GM18517 (cell line): ENCODE results near the gene SNRNP35.
A peak's percentile ranks its signal among the peaks of the same experiment; 100 is the strongest.
"Not testable (repeated sequence)": the region's sequence is repeated elsewhere in the genome, so short reads cannot be mapped to it uniquely, and the experiment has no call there.

Experiments
- ATAC-seq: cut with Tn5 transposase; IDR thresholded peaks from one replicate; pipeline ENCODE4 v1.9.1; 2021; ENCODE audit warnings: mild to moderate bottlenecking, moderate library complexity; ENCODE audit not compliant: unreplicated experiment

The SNRNP35 gene, protein sequence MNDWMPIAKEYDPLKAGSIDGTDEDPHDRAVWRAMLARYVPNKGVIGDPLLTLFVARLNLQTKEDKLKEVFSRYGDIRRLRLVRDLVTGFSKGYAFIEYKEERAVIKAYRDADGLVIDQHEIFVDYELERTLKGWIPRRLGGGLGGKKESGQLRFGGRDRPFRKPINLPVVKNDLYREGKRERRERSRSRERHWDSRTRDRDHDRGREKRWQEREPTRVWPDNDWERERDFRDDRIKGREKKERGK

DNA sequence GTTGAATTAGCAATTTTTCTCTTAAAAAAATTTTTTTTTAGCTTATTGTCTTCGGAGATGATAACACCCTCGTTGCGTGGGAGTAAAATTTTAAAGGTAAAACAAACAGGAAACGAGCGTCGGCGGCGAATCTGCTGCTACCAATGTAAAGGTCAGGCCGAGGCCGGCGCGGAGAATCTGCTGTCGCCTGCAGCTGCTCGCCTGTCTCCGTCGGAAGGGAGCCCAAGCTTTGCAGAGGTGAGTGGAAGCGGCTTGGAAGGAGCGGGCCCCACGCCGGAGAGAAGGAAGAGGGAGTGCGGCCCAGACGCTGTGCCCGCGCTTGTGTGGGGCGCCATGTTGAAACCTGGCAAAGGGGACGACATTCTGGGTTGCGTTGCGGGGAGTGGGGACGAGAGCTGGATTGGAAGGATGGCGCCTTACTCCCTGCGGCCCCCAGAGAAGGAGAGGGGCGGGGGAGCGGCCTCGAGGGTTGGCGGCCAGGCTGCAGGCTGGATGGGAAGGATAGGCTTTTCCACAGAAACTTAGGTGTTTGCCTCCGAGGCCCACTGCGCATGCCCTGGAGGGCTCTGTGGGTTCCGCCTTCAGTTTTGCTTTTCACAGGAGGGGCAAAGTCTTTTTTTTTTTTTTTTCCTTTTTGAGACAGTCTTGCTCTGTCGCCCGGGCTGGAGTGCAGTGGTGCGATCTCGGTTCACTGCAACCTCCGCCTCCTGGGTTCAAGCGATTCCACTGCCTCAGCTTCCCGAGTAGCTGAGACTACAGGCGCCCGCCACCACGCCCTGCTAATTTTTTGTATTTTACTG, at the start of gene SNRNP35:
Gene SNRNP35, plus strand, starts transcription at position 160 of the 800 bp plus-strand sequence. CDS start 7,402 bp downstream, outside the sequence.
- peak; percentile 64 for ATAC-seq

- not testable (repeated sequence) for ATAC-seq
Observed at GRCh38 chr12:123408619-123409018, 49.3 kb upstream of the SNRNP35 start.

GRCh38 chr12:123409284-123410040, 48.5 kb upstream of the SNRNP35 start:
- ATAC-seq, result not testable (repeated sequence)

- ATAC-seq, result no peak
Observed at GRCh38 chr12:123410041-123410412, 47.9 kb upstream of the SNRNP35 start.

GRCh38 chr12:123421314-123421713, 36.6 kb upstream of the SNRNP35 start:
- no peak for ATAC-seq

DNA sequence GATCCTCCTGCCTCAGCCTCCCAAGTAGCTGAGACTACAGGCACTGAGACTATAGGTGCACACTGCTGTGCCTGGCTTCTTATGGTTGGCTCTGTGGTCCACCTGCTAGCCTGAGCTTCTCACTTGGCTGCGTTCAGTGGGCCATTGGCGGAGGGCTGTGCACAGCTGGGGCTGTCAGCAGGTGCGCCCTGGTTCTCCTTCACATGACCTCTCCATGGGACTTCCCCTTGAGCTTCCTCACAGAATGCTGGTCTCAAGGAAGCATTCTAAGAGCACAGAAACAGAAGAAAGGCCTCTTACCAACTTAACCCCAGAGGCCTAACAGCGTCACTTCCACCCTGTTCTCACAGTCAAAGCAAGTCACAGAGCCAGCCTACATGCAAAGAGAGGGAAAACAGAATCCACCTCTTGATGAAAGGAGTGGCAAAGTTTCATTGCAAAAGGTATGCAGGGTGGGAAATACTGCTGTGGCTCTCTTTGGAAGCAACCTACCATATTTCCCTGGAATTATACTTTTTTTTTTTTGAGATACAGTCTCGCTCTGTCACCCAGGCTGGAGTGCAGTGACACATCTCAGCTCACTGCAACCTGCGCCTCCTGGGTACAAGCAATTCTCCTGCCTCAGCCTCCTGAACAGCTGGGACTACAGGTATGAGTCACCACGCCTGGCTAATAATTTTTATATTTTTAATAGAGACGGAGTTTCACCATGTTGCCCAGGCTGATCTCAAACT, 30.7 kb upstream of the SNRNP35 start:
- peak; percentile 89 for ATAC-seq

DNA sequence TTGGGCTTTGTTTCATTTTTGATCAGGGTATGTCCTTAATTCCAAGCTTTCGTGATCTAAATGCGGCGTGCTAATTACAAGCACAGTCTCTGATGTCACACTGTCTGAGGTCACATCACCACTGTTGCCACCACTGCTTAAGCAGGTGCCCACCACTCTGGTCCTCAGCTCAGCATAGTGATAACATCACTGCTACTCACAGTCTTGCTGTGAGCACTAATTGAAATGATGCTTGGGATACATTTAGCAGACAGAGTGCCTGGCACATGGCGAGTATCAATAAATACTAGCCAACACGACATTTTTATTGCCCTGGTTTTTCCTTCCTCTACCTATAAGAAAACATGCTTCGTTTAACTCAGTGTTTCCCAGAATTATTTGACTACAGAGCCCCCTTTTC, 29.3 kb upstream of the SNRNP35 start:
- no peak for ATAC-seq

GRCh38 chr12:123429101-123429500, 28.8 kb upstream of the SNRNP35 start:
- not testable (repeated sequence) for ATAC-seq

GRCh38 chr12:123431951-123432817, 25.8 kb upstream of the SNRNP35 start:
- ATAC-seq, result not testable (repeated sequence)

DNA sequence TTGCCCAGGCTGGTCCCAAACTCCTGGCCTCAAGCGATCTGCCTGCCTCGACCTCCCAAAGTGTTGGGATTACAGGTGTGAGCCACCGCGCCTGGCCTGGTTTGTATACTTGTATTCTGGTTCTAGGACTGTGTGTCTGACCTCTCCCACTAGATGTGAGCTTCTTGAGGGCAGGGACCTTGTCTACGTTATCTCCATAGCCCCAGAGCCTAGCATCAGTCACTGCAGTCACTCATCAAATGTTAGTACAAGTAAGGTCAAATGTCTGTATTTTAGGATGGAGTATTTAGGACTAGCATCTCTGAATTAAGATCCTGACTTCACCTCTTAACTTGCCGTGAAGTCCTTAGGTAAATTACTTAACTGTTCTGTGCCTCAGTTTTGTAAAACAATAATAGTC, 24.3 kb upstream of the SNRNP35 start:
- no peak for ATAC-seq

DNA sequence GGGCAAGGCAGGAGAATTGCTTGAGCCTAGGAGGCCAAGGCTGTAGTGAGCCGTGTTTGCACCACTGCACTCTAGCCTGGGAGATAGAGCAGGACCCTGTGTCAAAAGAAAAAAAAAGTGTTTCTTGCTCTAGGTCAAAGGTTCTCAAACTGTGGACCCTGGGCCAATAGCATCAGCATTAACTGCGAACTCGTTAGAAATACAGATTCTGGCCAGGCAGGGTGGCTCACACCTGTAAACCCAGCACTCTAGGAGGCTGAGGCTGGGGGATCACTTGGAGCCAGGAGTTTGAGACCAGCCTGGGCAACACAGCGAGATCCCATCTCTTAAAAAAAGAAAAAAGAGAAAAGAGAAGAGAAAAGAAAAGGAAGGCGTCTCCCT, 22.3 kb upstream of the SNRNP35 start:
- no peak for ATAC-seq

GRCh38 chr12:123436017-123436964, 21.6 kb upstream of the SNRNP35 start, which contains the start of gene RILPL2:
Gene RILPL2, minus strand, starts transcription at chr12:123436684. Its CDS starts 264 bp downstream, at chr12:123436420.
- peak; percentile 67 for ATAC-seq

DNA sequence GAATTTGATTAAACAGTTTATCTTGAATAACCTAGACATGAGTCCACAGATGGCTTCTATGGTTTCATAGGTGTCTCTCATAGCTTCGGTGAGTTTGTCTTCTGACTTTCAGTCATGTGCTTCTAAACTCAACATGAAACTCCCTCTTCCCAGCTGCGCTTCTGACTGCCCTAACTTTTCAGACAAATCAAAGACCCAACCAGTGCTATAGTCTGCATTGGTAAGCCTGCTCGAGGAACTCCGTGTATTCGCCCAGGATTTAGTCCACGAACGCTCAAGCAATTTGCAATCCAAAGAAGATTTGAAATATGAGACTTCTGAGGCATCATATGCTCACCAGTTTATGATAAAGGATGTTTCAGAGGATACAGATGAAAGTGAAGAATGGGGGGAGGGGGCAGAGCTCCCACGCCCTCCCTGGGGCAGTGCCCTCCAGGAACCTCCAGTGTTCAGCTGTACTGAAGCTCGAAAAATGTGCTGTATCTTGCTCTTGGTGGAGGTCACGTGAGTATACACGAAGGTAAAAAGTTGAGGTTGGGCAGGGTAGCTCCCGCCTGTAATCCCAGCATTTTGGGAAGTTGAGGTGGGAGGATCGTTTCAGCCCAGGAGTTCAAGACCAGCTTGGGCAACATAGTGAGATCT, 16.3 kb upstream of the SNRNP35 start:
- peak; percentile 40 for ATAC-seq

DNA sequence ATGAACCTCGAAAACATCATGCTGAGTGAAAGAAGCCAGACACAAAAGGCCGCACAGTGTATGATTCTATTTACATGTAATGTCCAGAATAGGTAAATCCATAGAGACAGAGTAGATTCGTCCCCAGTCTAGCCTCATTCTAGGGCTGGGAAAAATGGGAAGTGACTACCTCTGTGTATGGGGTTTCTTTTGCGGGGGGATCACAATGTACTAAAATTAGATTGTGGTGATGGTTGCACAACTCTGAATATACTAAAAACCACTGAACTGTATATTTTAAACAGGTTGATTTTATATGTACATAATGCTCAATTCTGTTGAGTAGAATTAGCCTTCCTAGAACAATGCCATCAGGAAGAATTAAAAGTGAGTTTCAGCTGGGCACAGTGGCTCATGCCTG, 15.2 kb upstream of the SNRNP35 start:
- no peak for ATAC-seq

DNA sequence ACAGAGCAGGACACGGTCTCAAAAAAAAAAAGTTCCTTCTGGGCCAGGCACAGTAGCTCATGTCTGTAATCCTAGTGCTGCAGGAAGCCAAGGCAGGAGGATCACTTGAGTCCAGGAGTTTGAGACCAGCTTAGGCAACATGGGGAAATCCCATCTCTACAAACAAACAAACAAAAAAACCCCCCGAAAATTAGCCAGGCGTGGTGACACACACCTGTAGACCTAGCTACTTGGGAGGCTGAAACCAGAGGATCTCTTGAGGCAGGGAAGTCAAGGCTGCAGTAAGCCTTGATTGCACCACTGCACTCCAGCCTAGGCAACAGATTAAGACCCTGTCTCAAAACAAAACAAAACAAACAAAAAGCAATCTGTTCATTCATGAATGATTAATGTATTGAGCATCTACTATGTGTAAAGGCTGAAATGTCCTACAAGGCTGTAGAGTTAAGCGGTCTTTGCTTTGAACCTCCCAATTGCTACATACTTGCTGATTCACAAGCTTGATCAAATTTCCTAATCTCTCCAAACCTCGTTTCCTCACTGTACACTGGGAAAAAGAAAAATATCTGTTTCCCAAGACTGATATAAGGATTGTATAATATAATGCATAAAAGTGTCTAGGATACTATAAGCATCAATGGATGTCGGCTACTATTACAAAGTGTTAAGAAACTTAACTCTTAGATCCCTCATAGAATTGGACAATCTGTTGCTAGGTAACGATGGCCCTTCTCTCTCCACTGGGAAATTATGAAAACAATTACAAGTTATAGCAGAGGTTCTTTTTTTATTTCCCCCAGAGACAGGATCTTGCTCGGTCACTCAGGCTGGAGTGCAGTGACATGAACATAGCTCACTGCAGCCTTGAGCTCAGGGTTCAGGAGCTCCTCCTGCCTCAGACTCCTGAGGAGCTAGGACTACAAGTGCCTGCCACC, 13.6 kb upstream of the SNRNP35 start:
- no peak for ATAC-seq

DNA sequence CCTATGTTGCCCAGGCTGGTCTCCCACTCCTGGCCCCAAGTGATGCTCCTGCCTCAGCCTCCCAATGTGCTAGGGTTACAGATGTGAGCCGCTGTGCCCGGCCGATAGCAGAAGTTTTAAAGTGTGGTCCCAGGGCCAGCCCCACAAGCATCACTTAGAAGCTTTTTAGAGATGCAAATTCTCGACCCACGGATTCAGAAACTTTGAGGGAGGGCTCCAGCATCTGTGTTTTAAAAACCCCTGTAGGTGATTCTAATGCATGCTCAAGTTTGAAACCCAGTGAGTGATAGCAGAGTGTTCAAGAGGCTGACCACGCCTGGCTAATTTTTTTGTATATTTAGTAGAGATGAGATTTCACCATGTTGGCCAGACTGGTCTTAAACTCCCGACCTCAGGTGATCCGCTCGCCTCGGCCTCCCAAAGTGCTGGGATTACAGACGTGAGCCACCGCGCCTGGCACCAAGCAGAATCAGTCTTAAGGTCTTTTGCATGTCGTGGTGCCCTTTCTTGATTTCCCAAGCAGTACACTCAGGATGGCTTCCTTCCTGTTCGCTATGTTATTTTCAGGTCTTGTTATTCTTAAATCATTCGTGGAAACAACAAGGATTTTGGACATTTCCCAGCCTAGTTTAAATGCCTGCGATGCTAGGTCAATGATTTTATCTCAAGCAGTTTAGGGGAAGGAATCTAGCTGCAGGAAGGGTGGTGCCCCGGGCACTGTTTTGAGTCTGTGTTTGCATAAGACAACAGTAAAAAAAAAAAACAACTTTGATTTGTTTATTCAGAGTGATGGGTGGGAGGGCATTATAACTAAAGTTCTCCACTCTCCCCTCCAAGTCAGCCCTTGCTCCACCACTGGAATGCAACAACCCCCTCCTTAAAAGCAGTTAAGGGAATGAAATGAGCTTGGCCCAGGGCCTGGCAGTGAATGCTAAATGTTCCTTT, 12.3 kb upstream of the SNRNP35 start:
- no peak for ATAC-seq
